Heart left ventricle (tissue), 16 donors: Measurements from ENCODE around the gene DNAI2. TPM values are rescaled to one million over a fixed set of nuclear protein-coding genes. Genes with fewer than 3 reads are reported as not detected.
A peak's percentile ranks its signal among the peaks of the same experiment; 100 is the strongest.

Experiments used
- ATAC-seq, 4 donors: fragments of 200-7000 bp; cut with Tn5 transposase; one replicate each; pipeline ENCODE4 v1.9.1; 2020 to 2022; ENCODE audit warnings: moderate library complexity in 4 of 4, mild to moderate bottlenecking in 3 of 4, moderate number of reproducible peaks in 1 of 4
- DNase-seq, 5 donors: peaks; one replicate each; pipeline ENCODE4 v3.0.0-alpha.2; 2020
- H3K27ac ChIP-seq, 12 donors: fragments of 200-600 bp; sonication (generic) in 4 of 12; one replicate each; pipeline versions ENCODE4 v1.5.0 to v1.8.0; 2016 to 2022; ENCODE audit warnings: mild to moderate bottlenecking in 2 of 12
- H3K27me3 ChIP-seq, 9 donors: fragments of 200-600 bp; sonication (generic) in 2 of 9; one replicate each; pipeline versions ENCODE4 v1.5.1 to v1.8.0; 2016 to 2022; ENCODE audit warnings: mild to moderate bottlenecking in 3 of 9
- H3K36me3 ChIP-seq, 9 donors: fragments of 200-600 bp; sonication (generic) in 2 of 9; one replicate each; pipeline versions ENCODE4 v1.5.0 to v1.8.0; 2018 to 2022; ENCODE audit warnings: mild to moderate bottlenecking in 2 of 9
- H3K4me1 ChIP-seq, 12 donors: fragments of 200-600 bp; sonication (generic) in 4 of 12; one replicate each; pipeline versions ENCODE4 v1.5.0 to v1.8.0; 2016 to 2022; ENCODE audit warnings: mild to moderate bottlenecking in 3 of 12
- H3K4me3 ChIP-seq, 12 donors: fragments of 200-600 bp; sonication (generic) in 4 of 12; one replicate each; pipeline versions ENCODE4 v1.5.0 to v1.8.0; 2017 to 2022; ENCODE audit warnings: mild to moderate bottlenecking in 9 of 12, moderate library complexity in 4 of 12
- H3K9me3 ChIP-seq, 12 donors: fragments of 200-600 bp; sonication (generic) in 4 of 12; one replicate each; pipeline versions ENCODE4 v1.5.0 to v1.8.0; 2016 to 2022; ENCODE audit warnings: mild to moderate bottlenecking in 1 of 12
- CTCF ChIP-seq, 12 donors: fragments of 200-600 bp; sonication (generic) in 4 of 12; IDR thresholded peaks; one replicate each; pipeline versions ENCODE4 v1.5.0 to v1.8.0; 2018 to 2022; ENCODE audit warnings: antibody characterized with exemption in 12 of 12, mild to moderate bottlenecking in 5 of 12
- POLR2A ChIP-seq, 2 donors: fragments of 450-650 bp; IDR thresholded peaks; one replicate each; pipeline ENCODE4 v1.6.1; 2017; ENCODE audit warnings: antibody characterized with exemption in 2 of 2, mild to moderate bottlenecking in 2 of 2, moderate library complexity in 2 of 2
- WGBS, 4 donors: extraction: QIAGEN DNeasy Blood & Tissue Kit in 2 of 4; methylation state at CpG; one replicate each; pipeline versions ENCODE4 v1.1.5 to v1.1.7; 2013 to 2018; 5-methylcytosine and 5-hydroxymethylcytosine counted together
- intact Hi-C, 10 donors: fragments of 100-400 bp; cut with DNase I; formaldehyde crosslinking; loops; one replicate each; pipeline versions ENCODE4 v1.11.1 to v1.14.2; 2022
- polyA plus RNA-seq, 2 donors: library from polyadenylated mRNA; stranded (reverse); fragments of 200-250 nt; gene quantifications; one replicate each; pipeline ENCODE4 v1.2.3, GENCODE V29; 2013
- total RNA-seq, 9 donors: library from RNA; depleted of rRNA in 2 of 9; stranded (reverse); fragments of >200 nt in 2 of 9; fragmentation: NEBNext Ultra II Directional in 3 of 9; extraction: Animal tissue kit (Norgen Biotek cat#: 25700) in 3 of 9; gene quantifications; one replicate each; pipeline versions ENCODE4 v1.1.0 to v1.2.4, GENCODE V29; 2016 to 2023
- donor health status: ischemic (EF 13 %, LVEDD 7.1; RV severe dilation, severe dysfunction).
- donor health status: healthy with polysubstance abuse.
- donor health status: DM: no; HTN: yes; CAD: no.
- donor health status: DM: no; HTN: no; CAD: no.
- donor health status: ischemic (EF 25% LVEDD 6.9; RV normal size, moderate dysfunction).
- donor health status: ischemic (EF 25% LVEDD 5.7; RV mildly dilated, moderate dysfunction).
- donor health status: healthy.
- donor health status: DM: yes; HTN: yes; CAD: no.
- donor health status: ischemic (EF 35%, LVEDD 5.7; RV mildly dilated, moderate dysfunction).
- donor health status: nonischemic (EF 11% LVEDD 7.7; RV severe dilation, severe dysfunction).
- donor health status: DM: yes; HTN: yes; CAD: no.
- donor health status: PGD.
- donor health status: ischemic (EF 29% LVEDD 5.4; RV normal size, mild dysfunction).
- donor health status: nonischemic (EF 23%, LVEDD 6.1; RV moderate dilation, normal function).

DNAI2 gene
- total and polyA plus RNA-seq, 11 donors: not detected

GRCh38 chr17:74324521-74324920 lies 50.5 kb downstream of the DNAI2 start:
- Histone ChIP-seq H3K27ac (peak overlapping the region in 2 of 12 donors; percentile 39 to 46), H3K4me3 (no peak overlapping the region), H3K27me3 (peaks cover 0 to 18% (median 0%) of the 10 kb centered on the region in 9 donors), H3K36me3 (no peaks in the 10 kb centered on the region), H3K4me1 (peaks cover 7 to 30% (median 15%) of the 10 kb centered on the region in 12 donors), H3K9me3 (no peaks in the 10 kb centered on the region)
- ATAC-seq (no peak), DNase-seq (no peak)
- intact Hi-C loops: no loop called here
- 88 to 96% (median 92%) methylated on average over 6 of the region's 6 CpGs for WGBS, 4 donors
- TF ChIP-seq POLR2A (IDR thresholded peaks at IDR 0.05): no peak

- Histone ChIP-seq H3K4me3 (peak overlapping the region in 11 of 12 donors; percentile 43 to 61 (median 52)), H3K27ac (peak overlapping the region in 10 of 12 donors; percentile 6 to 53 (median 38)), H3K4me1 (peaks cover 7 to 30% (median 15%) of the 10 kb centered on the region in 12 donors), H3K36me3 (no peaks in the 10 kb centered on the region), H3K9me3 (no peaks in the 10 kb centered on the region), H3K27me3 (peaks cover 0 to 18% (median 0%) of the 10 kb centered on the region in 9 donors)
- no peak for TF ChIP-seq POLR2A (IDR thresholded peaks at IDR 0.05)
- TF ChIP-seq CTCF (IDR thresholded peaks at IDR 0.05): no peak
- intact Hi-C loops: no loop called here
- 19 to 38% (median 30%) methylated on average over 5 to 11 of the region's 11 CpGs for WGBS, 4 donors
- DNase-seq (no peak), ATAC-seq (peak in 3 of 4 donors; percentile 33 to 61 (median 59))
These were observed 51.3 kb downstream of the DNAI2 start for GRCh38 chr17:74325376-74325742.

GRCh38 chr17:74325743-74326379 lies 51.8 kb downstream of the DNAI2 start, which contains the start of gene KIF19:
Gene KIF19 (plus strand): TSS chr17:74326226. CDS start chr17:74326350, 124 bp downstream.
- H3K27ac ChIP-seq: peak within 1 kb of the TSS in 10 of 12 donors; percentile 6 to 53 (median 38)
- H3K4me3 ChIP-seq: peak within 1 kb of the TSS; percentile 9 to 61 (median 52)
- ATAC-seq (peak in 3 of 4 donors; percentile 80 to 93 (median 81)), DNase-seq (peak; percentile 48 to 81 (median 54))
- H3K27me3 ChIP-seq: peaks cover 0 to 18% (median 0%) of the 10 kb centered on the region in 9 donors
- WGBS, 4 donors: 1 to 8% (median 3%) methylated on average over 24 to 73 of the region's 73 CpGs
- intact Hi-C loops: no loop called here
- H3K9me3 ChIP-seq: no peaks in the 10 kb centered on the region
- TF ChIP-seq POLR2A (IDR thresholded peaks at IDR 0.05) (no peak), CTCF (IDR thresholded peaks at IDR 0.05) (no peak)
- peaks cover 7 to 30% (median 15%) of the 10 kb centered on the region in 12 donors for H3K4me1 ChIP-seq
- H3K36me3 ChIP-seq: no peaks in the 10 kb centered on the region

GRCh38 chr17:74326506-74326905 lies 52.5 kb downstream of the DNAI2 start:
- peaks cover 7 to 30% (median 15%) of the 10 kb centered on the region in 12 donors for H3K4me1 ChIP-seq
- H3K4me3 ChIP-seq: peak overlapping the region in 11 of 12 donors; percentile 43 to 61 (median 52)
- no peaks in the 10 kb centered on the region for H3K9me3 ChIP-seq
- H3K27ac ChIP-seq: no peak overlapping the region
- intact Hi-C loops: no loop called here
- no peak for DNase-seq
- peaks cover 0 to 18% (median 0%) of the 10 kb centered on the region in 9 donors for H3K27me3 ChIP-seq
- no peak for ATAC-seq
- no peak for TF ChIP-seq CTCF (IDR thresholded peaks at IDR 0.05)
- TF ChIP-seq POLR2A (IDR thresholded peaks at IDR 0.05): no peak
- WGBS, 4 donors: 31 to 46% (median 38%) methylated on average over 6 to 10 of the region's 10 CpGs
- no peaks in the 10 kb centered on the region for H3K36me3 ChIP-seq
